HepG2 (cell line): ENCODE data around the gene ZNF544. TPM values are rescaled to one million over a fixed set of nuclear protein-coding genes. Genes with fewer than 3 reads are reported as not detected.
A peak's percentile ranks its signal among the peaks of the same experiment; 100 is the strongest.

Source experiments
- FIP1L1 ChIP-seq: fragments of 200-400 bp; formaldehyde crosslinking; IDR thresholded peaks from 2 replicates; pipeline ENCODE4 v1.6.1; 2018; ENCODE audit warnings: low read depth, mild to moderate bottlenecking, low read length, moderate library complexity, borderline replicate concordance; ENCODE audit not compliant: insufficient read depth
- GTF3A ChIP-seq: sonication (generic); formaldehyde crosslinking; conservative IDR thresholded peaks from 2 replicates; pipeline ENCODE4 v1.4.0; 2020; ENCODE audit warnings: mild to moderate bottlenecking, missing genetic modification reagents
- HNF4A ChIP-seq: sonication (generic); formaldehyde crosslinking; IDR thresholded peaks from 2 replicates; pipeline ENCODE4 v1.4.0; 2020; ENCODE audit warnings: missing genetic modification reagents
- MZF1 ChIP-seq: sonication (generic); formaldehyde crosslinking; IDR thresholded peaks from 2 replicates; pipeline ENCODE4 v1.8.1; 2023; ENCODE audit warnings: mild to moderate bottlenecking, missing genetic modification reagents, borderline replicate concordance
- NKX3-1 ChIP-seq: sonication (generic); formaldehyde crosslinking; IDR thresholded peaks from 2 replicates; pipeline ENCODE4 v1.5.0; 2020; ENCODE audit warnings: missing genetic modification reagents
- PAX8 ChIP-seq: sonication (generic); formaldehyde crosslinking; IDR thresholded peaks from 2 replicates; pipeline ENCODE4 v1.8.0; 2022; ENCODE audit warnings: mild to moderate bottlenecking, missing genetic modification reagents, borderline replicate concordance
- PLRG1 ChIP-seq: fragments of 450-650 bp; conservative IDR thresholded peaks from 2 replicates; pipeline ENCODE4 v1.6.1; 2016
- SALL1 ChIP-seq: sonication (generic); formaldehyde crosslinking; IDR thresholded peaks from 2 replicates; pipeline ENCODE4 v1.8.0; 2022; ENCODE audit warnings: mild to moderate bottlenecking, missing genetic modification reagents
- SYNCRIP ChIP-seq: fragments of 200-400 bp; formaldehyde crosslinking; IDR thresholded peaks from 2 replicates; pipeline ENCODE4 v1.6.1; 2018; ENCODE audit warnings: mild to moderate bottlenecking, low read depth, low read length; ENCODE audit not compliant: insufficient read depth
- TEF ChIP-seq: sonication (generic); formaldehyde crosslinking; IDR thresholded peaks from 2 replicates; pipeline ENCODE4 v1.5.0; 2020; ENCODE audit warnings: missing genetic modification reagents
- U2AF1 ChIP-seq: fragments of 200-400 bp; formaldehyde crosslinking; optimal IDR thresholded peaks from 2 replicates; pipeline ENCODE3; 2017; ENCODE audit warnings: mild to moderate bottlenecking, low read depth, low read length
- ZBTB40 ChIP-seq, 2 experiments: fragments of 450-650 bp in 1 of 2; sonication (generic) in 1 of 2; formaldehyde crosslinking in 1 of 2; IDR thresholded peaks; 2 replicates each; pipeline versions ENCODE4 v1.6.1 to v1.8.0; 2016 to 2022; ENCODE audit warnings: antibody characterized with exemption in 1 of 2, mild to moderate bottlenecking in 1 of 2, missing genetic modification reagents in 1 of 2
- ZFP90 ChIP-seq: sonication (generic); formaldehyde crosslinking; IDR thresholded peaks from 2 replicates; pipeline ENCODE4 v1.8.0; 2022; ENCODE audit warnings: missing genetic modification reagents, mild to moderate bottlenecking, inconsistent platforms, borderline replicate concordance
- ZFX ChIP-seq: sonication (generic); formaldehyde crosslinking; IDR thresholded peaks from 2 replicates; pipeline ENCODE4 v1.4.0; 2020; ENCODE audit warnings: mild to moderate bottlenecking, low read depth, missing genetic modification reagents, moderate library complexity
- ZNF335 ChIP-seq: sonication (generic); formaldehyde crosslinking; IDR thresholded peaks from 2 replicates; pipeline ENCODE4 v1.4.0; 2020; ENCODE audit warnings: missing genetic modification reagents
- ZNF713 ChIP-seq: sonication (generic); formaldehyde crosslinking; IDR thresholded peaks from 2 replicates; pipeline ENCODE4 v1.4.0; 2020; ENCODE audit warnings: mild to moderate bottlenecking, missing genetic modification reagents
- ZNF781 ChIP-seq: sonication (generic); formaldehyde crosslinking; IDR thresholded peaks from 2 replicates; pipeline ENCODE4 v1.5.1; 2020; ENCODE audit warnings: borderline replicate concordance, mild to moderate bottlenecking, missing genetic modification reagents; ENCODE audit errors: not compliant biosample characterization
- polyA plus RNA-seq, 8 experiments: library from polyadenylated mRNA; depleted of rRNA in 3 of 8; stranded (reverse) in 7 of 8; unstranded in 1 of 8; fragments of >200 nt; fragmentation: Illumina TruSeq in 4 of 8; extraction: Trizol in 4 of 8; gene quantifications; 2 replicates each; pipeline versions ENCODE4 v1.2.1 to v1.2.3, GENCODE V29; 2011 to 2016; ENCODE audit warnings: low read depth in 4 of 8, missing spikeins in 1 of 8, mixed read lengths in 1 of 8; ENCODE audit not compliant: insufficient read depth in 1 of 8
- total RNA-seq, 5 experiments: library from RNA; depleted of rRNA; stranded (reverse); fragments of >200 nt; fragmentation: Illumina TruSeq; extraction: Trizol; gene quantifications; 2 replicates each; pipeline ENCODE4 v1.2.3, GENCODE V29; 2016; ENCODE audit warnings: low read depth in 1 of 5
- TF ChIP-seq, protein P1 (sequence below): sonication (generic); formaldehyde crosslinking; IDR thresholded peaks from 2 replicates; pipeline ENCODE4 v1.8.1; 2023; ENCODE audit warnings: mild to moderate bottlenecking, missing genetic modification reagents, borderline replicate concordance

Gene ZNF544
- total and polyA plus RNA-seq, 2 of the 13 experiments (the other 11 are each of a cell fraction or from before 2014, with no cell fraction given): 13.1 to 17.0 TPM

DNA sequence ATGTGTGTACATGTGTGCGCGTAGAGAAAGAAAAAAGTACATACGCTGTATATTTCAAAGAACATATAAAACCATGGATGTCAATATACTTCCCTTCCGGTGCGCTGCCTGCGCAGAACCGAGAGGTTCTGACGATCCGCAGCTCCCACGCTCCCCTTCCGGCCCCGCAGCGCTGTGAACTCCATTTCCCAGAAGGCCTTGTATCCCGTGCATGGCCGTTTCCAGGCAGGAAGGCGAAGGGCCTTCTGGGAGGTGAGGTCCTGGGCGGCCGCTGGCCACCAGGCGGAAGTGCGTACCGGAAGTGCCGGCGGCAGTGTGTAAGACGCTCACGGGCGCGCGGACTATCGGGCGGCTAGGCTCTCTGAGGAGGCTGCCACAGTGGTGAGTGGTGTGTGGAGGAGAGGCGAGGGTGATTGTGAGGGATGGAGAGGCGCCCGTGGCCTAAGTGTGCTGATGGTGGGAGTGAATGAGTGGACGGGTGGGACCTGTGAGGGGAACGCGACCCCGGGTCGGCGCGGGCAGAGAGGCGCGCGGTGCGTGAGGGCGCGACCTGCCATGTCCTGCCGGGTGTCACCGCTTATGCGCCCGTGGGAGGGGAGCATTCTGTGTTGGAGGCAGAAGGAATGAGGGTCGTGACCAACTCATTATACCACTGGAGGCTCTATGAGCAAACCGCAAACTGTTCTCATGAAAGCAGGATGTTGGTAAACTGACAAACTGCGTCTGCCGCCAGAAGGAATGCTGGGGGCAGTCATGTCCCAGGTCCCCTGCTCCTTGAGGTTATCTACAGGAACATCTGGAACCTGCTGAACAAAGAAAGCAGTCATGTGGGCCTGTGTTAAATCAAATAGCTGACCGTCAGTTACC, 76.6 kb downstream of the ZNF544 start, which contains the start of gene ERVK3-1 (continued):
- TF ChIP-seq SYNCRIP: no peak
- no peak for TF ChIP-seq GTF3A (CRISPR knock-in tag)
- TF ChIP-seq FIP1L1: 0 out of 2 replicates have a peak, but pooled peaks have one; percentile 49
- peak; percentile 81 for TF ChIP-seq ZBTB40 (IDR thresholded peaks at IDR 0.05)
- TF ChIP-seq ZBTB40 (CRISPR knock-in tag; IDR thresholded peaks at IDR 0.05): no peak; the same call in 1 of the 2 replicates
- peak; percentile 67 for TF ChIP-seq U2AF1
- no peak for TF ChIP-seq PLRG1
- no peak for TF ChIP-seq PAX8 (CRISPR knock-in tag)
- no peak for TF ChIP-seq NKX3-1 (CRISPR knock-in tag)
- no peak for TF ChIP-seq TEF
- TF ChIP-seq HNF4A (CRISPR knock-in tag): no peak
- peak; percentile 71 for TF ChIP-seq ZFX (CRISPR knock-in tag)
- TF ChIP-seq, protein P1, sequence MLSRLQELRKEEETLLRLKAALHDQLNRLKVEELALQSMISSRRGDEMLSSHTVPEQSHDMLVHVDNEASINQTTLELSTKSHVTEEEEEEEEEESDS (CRISPR knock-in tag): no peak
- no peak for TF ChIP-seq ZNF781 (CRISPR knock-in tag)
- peak; percentile 80 for TF ChIP-seq SALL1 (CRISPR knock-in tag)
- peak; percentile 78; the same call in 1 of the 2 replicates for TF ChIP-seq ZNF335 (CRISPR knock-in tag)
- 0 out of 2 replicates have a peak, but pooled peaks have one; percentile 21 for TF ChIP-seq ZFP90 (CRISPR knock-in tag)
- 0 out of 2 replicates have a peak, but pooled peaks have one; percentile 29 for TF ChIP-seq ZNF713 (CRISPR knock-in tag)
- TF ChIP-seq MZF1 (CRISPR knock-in tag): no peak
